Upper lobe of right lung (tissue), 1 donor: ENCODE results near the gene SLC35D1. TPM values are rescaled to one million over a fixed set of nuclear protein-coding genes. Genes with fewer than 3 reads are reported as not detected.

Source experiments
- ATAC-seq: fragments of 200-7000 bp; cut with Tn5 transposase; one replicate; pipeline ENCODE4 v1.9.1; 2020; ENCODE audit warnings: mild to moderate bottlenecking, moderate library complexity
- DNase-seq: peaks from one replicate; pipeline ENCODE4 v3.0.0-alpha.2; 2020
- H3K27ac ChIP-seq: fragments of 200-600 bp; one replicate; pipeline ENCODE4 v1.8.0; 2022
- H3K27me3 ChIP-seq: fragments of 200-600 bp; one replicate; pipeline ENCODE4 v1.8.0; 2022; ENCODE audit warnings: mild to moderate bottlenecking
- H3K36me3 ChIP-seq: fragments of 200-600 bp; one replicate; pipeline ENCODE4 v1.8.0; 2022
- H3K4me1 ChIP-seq: fragments of 200-600 bp; one replicate; pipeline ENCODE4 v1.8.0; 2022
- H3K4me3 ChIP-seq: fragments of 200-600 bp; one replicate; pipeline ENCODE4 v1.8.0; 2022; ENCODE audit warnings: mild to moderate bottlenecking
- H3K9me3 ChIP-seq: fragments of 200-600 bp; one replicate; pipeline ENCODE4 v1.8.0; 2022
- intact Hi-C: fragments of 100-400 bp; cut with DNase I; formaldehyde crosslinking; loops from one replicate; pipeline ENCODE4 v1.11.0; 2022
- total RNA-seq: library from RNA; stranded (reverse); fragmentation: NEBNext Ultra II Directional; extraction: Animal tissue kit (Norgen Biotek cat#: 25700); gene quantifications from one replicate; pipeline ENCODE4 v1.2.1, GENCODE V29; 2021
- TF ChIP-seq, protein P1 (sequence below): fragments of 200-600 bp; IDR thresholded peaks from one replicate; pipeline ENCODE4 v1.8.0; 2022; ENCODE audit warnings: antibody characterized with exemption
- donor health status: DM: no; HTN: yes; CAD: no; lungs with severe emphysema.

SLC35D1 gene
- total RNA-seq, 1 donor from 2014 or later, result 6.3 TPM

DNA sequence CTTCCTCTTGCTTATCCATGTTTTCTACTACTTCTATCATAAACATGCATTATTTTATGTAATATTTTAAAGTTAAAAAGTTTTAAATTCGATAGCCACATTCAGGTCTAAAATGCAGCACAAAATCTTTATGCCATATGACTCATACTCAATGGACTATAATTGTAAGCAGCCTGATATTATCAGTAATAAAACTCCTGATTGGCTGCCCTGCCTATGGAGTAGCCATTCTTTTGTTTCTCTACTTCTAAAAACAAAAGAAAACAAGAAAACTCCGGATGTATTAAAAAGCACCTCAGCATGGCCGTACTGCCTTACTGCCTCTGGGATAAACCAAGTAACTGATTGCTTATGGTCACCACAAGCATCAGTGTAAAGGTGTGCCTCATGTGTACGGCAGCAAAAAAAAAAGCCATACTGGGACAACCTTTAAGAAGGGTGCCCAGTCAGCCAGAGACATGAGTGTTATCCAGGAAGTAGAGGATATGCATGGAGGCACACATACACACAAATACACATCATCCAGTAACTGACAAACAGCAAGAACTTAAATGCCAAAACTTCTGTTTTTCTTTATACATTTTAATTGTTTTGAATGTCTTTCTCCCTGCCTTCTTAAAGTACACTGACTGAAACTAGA, 9.2 kb downstream of the SLC35D1 start:
- peaks cover 58% of the 10 kb centered on the region for H3K36me3 ChIP-seq
- H3K4me3 ChIP-seq, result no peak overlapping the region
- no peaks in the 10 kb centered on the region for H3K27me3 ChIP-seq
- H3K9me3 ChIP-seq, result no peaks in the 10 kb centered on the region
- H3K4me1 ChIP-seq, result no peaks in the 10 kb centered on the region
- intact Hi-C loops, result no loop called here
- DNase-seq (no peak), ATAC-seq (no peak)
- H3K27ac ChIP-seq, result no peak overlapping the region
- TF ChIP-seq, protein P1, sequence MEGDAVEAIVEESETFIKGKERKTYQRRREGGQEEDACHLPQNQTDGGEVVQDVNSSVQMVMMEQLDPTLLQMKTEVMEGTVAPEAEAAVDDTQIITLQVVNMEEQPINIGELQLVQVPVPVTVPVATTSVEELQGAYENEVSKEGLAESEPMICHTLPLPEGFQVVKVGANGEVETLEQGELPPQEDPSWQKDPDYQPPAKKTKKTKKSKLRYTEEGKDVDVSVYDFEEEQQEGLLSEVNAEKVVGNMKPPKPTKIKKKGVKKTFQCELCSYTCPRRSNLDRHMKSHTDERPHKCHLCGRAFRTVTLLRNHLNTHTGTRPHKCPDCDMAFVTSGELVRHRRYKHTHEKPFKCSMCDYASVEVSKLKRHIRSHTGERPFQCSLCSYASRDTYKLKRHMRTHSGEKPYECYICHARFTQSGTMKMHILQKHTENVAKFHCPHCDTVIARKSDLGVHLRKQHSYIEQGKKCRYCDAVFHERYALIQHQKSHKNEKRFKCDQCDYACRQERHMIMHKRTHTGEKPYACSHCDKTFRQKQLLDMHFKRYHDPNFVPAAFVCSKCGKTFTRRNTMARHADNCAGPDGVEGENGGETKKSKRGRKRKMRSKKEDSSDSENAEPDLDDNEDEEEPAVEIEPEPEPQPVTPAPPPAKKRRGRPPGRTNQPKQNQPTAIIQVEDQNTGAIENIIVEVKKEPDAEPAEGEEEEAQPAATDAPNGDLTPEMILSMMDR, result no peak

GRCh38 chr1:67043366-67043765, 10.6 kb downstream of the SLC35D1 start:
- TF ChIP-seq, protein P1, result no peak
- Histone ChIP-seq H3K4me1 (no peaks in the 10 kb centered on the region), H3K36me3 (peaks cover 56% of the 10 kb centered on the region), H3K9me3 (no peaks in the 10 kb centered on the region), H3K27me3 (no peaks in the 10 kb centered on the region), H3K4me3 (no peak overlapping the region), H3K27ac (no peak overlapping the region)
- DNase-seq (no peak), ATAC-seq (no peak)
- intact Hi-C loops, result no loop called here

GRCh38 chr1:67041841-67042503, 12.0 kb downstream of the SLC35D1 start:
- H3K9me3 ChIP-seq, result no peaks in the 10 kb centered on the region
- TF ChIP-seq, protein P1, result no peak
- H3K36me3 ChIP-seq, result peaks cover 62% of the 10 kb centered on the region
- no peak overlapping the region for H3K27ac ChIP-seq
- no peaks in the 10 kb centered on the region for H3K4me1 ChIP-seq
- H3K27me3 ChIP-seq, result no peaks in the 10 kb centered on the region
- DNase-seq, result no peak
- no peak for ATAC-seq
- no peak overlapping the region for H3K4me3 ChIP-seq
- intact Hi-C loops, result no loop called here

DNA sequence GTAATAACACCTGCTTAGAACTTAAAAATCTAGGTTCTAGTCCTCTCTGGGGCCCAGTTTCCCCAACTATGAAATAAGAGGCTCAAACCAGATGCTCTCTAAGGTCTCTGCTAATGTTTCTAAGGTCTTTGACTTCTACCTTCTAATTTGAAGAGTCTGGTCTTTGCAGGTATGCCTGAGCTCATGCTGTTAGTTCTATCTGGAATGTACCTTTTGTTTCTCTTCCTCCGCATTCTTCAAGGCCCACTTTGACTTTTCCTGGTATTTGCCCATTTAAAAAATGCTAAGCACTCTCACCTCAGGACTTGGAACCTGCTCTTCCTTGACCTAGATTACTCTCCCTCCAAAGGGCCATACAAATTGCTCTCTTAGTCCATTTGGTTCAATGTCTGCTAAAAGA, 13.5 kb downstream of the SLC35D1 start:
- intact Hi-C loops, result no loop called here
- Histone ChIP-seq H3K9me3 (no peaks in the 10 kb centered on the region), H3K27ac (no peak overlapping the region), H3K27me3 (no peaks in the 10 kb centered on the region), H3K4me1 (no peaks in the 10 kb centered on the region), H3K4me3 (no peak overlapping the region), H3K36me3 (peaks cover 56% of the 10 kb centered on the region)
- no peak for ATAC-seq
- DNase-seq, result no peak
- TF ChIP-seq, protein P1, result no peak

- TF ChIP-seq, protein P1, result no peak
- Histone ChIP-seq H3K27me3 (no peaks in the 10 kb centered on the region), H3K9me3 (no peaks in the 10 kb centered on the region), H3K27ac (no peak overlapping the region), H3K4me1 (no peaks in the 10 kb centered on the region), H3K4me3 (no peak overlapping the region), H3K36me3 (peaks cover 16% of the 10 kb centered on the region)
- intact Hi-C loops, result no loop called here
- DNase-seq (no peak), ATAC-seq (no peak)
Observed at GRCh38 chr1:67031859-67032247, 22.1 kb downstream of the SLC35D1 start.
